GM21360 (cell line): ENCODE measurements around the gene SHISA5.

Source experiments
- ATAC-seq: cut with Tn5 transposase; IDR thresholded peaks from one replicate; pipeline ENCODE4 v1.9.1; 2021; ENCODE audit warnings: mild to moderate bottlenecking, moderate library complexity; ENCODE audit not compliant: unreplicated experiment

The SHISA5 gene

DNA sequence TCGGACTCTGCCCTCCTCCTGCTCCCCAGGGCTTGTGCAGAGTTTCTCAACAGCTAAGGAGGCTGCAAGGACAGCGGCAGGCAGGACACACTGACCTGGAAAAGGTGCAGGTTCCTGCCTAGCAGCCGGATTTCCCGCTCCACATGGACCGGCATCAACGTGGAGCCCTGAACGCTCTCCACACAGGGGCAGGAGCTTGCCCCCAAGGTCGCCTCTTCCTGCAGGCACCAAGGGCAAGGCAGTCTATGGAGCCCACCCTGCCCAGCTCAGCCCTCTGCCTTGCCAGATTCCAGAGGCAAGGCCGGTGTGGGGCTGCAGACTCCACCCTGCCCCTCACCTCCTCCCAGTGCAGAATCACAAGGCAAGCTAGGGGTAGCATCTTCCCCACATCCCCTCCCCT is 84.8 kb downstream of the SHISA5 start:
- ATAC-seq, result no peak

DNA sequence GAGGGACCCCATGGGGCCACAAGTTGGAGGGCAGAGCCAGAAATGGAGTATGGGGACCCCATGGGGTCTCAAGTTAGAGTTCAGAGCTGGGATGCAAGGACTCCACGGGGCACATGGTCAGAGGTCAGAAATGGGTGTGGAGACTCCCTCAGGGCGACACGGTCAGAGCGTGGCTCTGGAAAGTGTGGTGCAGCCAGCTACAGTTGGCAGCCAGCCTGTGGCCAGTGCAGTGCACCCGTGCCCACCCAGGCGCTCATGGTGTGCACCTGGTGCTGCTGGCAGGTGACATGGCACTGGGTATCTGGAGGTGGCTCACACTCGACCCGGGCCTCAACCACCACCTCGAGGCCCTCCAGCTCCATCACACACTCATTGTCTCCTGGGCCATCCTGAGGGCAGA is 85.3 kb downstream of the SHISA5 start:
- ATAC-seq, result no peak

DNA sequence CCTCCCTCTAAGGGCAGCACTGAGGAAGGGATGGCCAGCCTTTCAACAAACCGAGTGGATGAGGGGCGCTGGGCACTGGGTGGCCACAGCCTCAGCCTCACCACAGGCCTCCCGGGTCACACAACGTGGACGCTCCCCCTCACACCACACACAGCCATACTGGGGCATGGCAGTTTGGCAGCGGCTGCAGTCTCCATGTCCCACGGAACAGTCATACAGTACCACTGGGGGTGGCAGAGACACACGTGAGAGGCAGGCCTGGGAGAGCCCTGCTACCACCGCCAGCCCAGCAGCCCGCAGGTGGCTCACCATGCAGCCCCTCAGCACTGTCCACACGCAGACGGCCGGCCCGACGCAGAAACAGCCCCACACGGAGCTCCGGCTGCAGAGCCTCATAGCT is 85.8 kb downstream of the SHISA5 start:
- ATAC-seq, result no peak
